Mucosa of descending colon (tissue), 3 donors: ENCODE data around the gene OASL. TPM values are rescaled to one million over a fixed set of nuclear protein-coding genes. Genes with fewer than 3 reads are reported as not detected.

Experiments used
- ATAC-seq: fragments of 200-7000 bp; cut with Tn5 transposase; one replicate; pipeline ENCODE4 v1.9.1; 2020; ENCODE audit warnings: mild to moderate bottlenecking, moderate library complexity
- DNase-seq, 3 donors: peaks; one replicate each; pipeline ENCODE4 v3.0.0-alpha.2; 2020
- H3K36me3 ChIP-seq: fragments of 200-600 bp; one replicate; pipeline ENCODE4 v1.8.0; 2021; ENCODE audit warnings: low read depth, mild to moderate bottlenecking
- H3K4me1 ChIP-seq: fragments of 200-600 bp; one replicate; pipeline ENCODE4 v1.8.0; 2021; ENCODE audit warnings: low read depth, mild to moderate bottlenecking
- H3K4me3 ChIP-seq: fragments of 200-600 bp; one replicate; pipeline ENCODE4 v1.8.0; 2021; ENCODE audit warnings: mild to moderate bottlenecking
- H3K9me3 ChIP-seq: fragments of 200-600 bp; one replicate; pipeline ENCODE4 v1.8.0; 2021; ENCODE audit warnings: mild to moderate bottlenecking
- CTCF ChIP-seq: fragments of 200-600 bp; IDR thresholded peaks from one replicate; pipeline ENCODE4 v1.8.0; 2022; ENCODE audit warnings: antibody characterized with exemption, mild to moderate bottlenecking
- intact Hi-C, 2 donors: fragments of 100-400 bp; cut with DNase I in 1 of 2; cut with micrococcal nuclease in 1 of 2; formaldehyde crosslinking; loops; one replicate each; pipeline versions ENCODE4 v1.11.0 to v1.11.1; 2022; cut with DNase I, micrococcal nuclease
- total RNA-seq, 3 donors: library from RNA; stranded (reverse); fragmentation: NEBNext Ultra II Directional in 2 of 3; extraction: Animal tissue kit (Norgen Biotek cat#: 25700) in 2 of 3; gene quantifications; one replicate each; pipeline versions ENCODE4 v1.2.1 to v1.2.4, GENCODE V29; 2021 to 2023
- donor health status: DM: no; HTN: no; CAD: no; lungs with moderate emphysema.
- donor health status: DM: no; HTN: no; CAD: no.
- donor health status: DM: no; HTN: yes; CAD: no.

The OASL gene
- total RNA-seq, 3 donors from 2014 or later, result 3.7 to 32.4 (median 10.2) TPM

GRCh38 chr12:121033625-121034349, 5.3 kb downstream of the OASL start:
- TF ChIP-seq CTCF, result no peak
- DNase-seq (no peak), ATAC-seq (peak; percentile 83)
- Histone ChIP-seq H3K4me1 (peaks cover 7% of the 10 kb centered on the region), H3K36me3 (no peaks in the 10 kb centered on the region), H3K4me3 (no peak overlapping the region), H3K9me3 (no peaks in the 10 kb centered on the region)
- intact Hi-C loops, result no loop called here

DNA sequence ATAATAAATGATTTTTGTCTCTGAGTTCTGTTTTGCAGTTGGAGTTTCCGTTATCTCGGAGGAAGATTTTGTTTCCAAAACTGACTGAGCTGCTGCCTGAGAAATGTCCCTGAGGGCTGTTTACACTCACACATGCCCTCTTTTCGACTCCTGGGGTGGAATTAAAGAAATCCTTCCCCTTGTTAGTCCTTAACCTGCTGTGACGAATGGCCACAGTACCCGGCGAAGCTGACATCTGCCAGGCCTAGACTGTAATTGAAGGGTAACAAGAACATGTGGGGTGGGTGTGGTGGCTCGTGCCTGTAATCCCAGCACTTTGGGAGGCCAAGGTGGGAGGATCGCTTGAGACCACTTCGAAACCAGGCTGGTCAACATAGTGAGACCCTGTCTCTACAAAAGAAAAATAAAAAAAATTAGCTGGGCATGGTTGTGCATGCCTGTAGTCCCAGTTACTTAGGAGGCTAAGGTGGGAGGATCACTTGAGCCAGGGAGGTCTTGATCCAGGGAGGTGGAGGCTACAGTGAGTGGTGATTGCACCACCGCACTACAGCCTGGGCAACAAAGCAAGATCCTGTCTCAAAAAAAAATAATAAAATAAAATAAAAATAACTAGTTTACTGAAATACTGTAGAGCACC, 8.4 kb downstream of the OASL start:
- intact Hi-C loops, result no loop called here
- no peaks in the 10 kb centered on the region for H3K9me3 ChIP-seq
- DNase-seq (no peak), ATAC-seq (no peak)
- no peak for TF ChIP-seq CTCF
- H3K4me1 ChIP-seq, result peaks cover 8% of the 10 kb centered on the region
- no peak overlapping the region for H3K4me3 ChIP-seq
- no peaks in the 10 kb centered on the region for H3K36me3 ChIP-seq

DNA sequence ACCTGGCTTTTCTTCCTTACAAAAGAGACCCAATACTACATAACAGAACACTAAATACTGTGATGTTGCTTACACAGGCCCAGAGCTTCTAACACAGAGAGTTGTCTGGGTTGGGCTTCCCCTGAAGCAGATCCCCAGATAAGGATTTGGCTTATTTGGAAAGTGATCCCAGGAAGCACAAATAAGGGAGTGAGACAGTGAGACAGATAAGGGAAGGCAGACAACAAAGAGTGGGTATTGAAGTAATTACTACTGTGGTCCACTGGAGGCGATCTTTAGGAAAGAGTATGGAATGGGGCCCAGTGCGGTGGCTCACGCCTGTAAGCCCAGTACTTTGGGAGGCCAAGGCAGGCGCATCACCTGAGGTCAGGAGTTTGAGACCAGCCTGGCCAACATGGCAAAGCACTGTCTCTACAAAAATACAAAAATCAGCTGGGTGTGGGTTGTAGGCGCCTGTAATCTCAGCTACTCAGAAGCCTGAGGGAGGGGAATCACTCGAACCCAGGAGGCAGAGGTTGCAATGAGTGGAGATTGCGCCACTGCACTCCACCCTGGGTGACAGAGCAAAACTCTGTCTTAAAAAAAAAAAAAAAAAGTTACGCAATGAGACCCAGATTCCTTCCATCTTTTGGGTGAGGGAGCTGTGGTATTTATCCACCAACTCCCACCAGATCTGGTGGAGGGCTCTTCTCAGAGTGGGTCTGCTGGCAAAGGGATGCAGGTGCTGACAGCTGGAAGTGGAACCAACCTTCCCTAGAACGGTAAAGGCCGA, 12.6 kb downstream of the OASL start:
- Histone ChIP-seq H3K4me1 (peaks cover 16% of the 10 kb centered on the region), H3K9me3 (no peaks in the 10 kb centered on the region), H3K4me3 (no peak overlapping the region), H3K36me3 (no peaks in the 10 kb centered on the region)
- ATAC-seq (peak; percentile 79), DNase-seq (no peak)
- no peak for TF ChIP-seq CTCF
- intact Hi-C loops, result no loop called here

GRCh38 chr12:121025442-121026226, 13.4 kb downstream of the OASL start:
- ATAC-seq (peak; percentile 98), DNase-seq (peak; percentile 82 to 83 (median 82))
- H3K9me3 ChIP-seq, result no peaks in the 10 kb centered on the region
- no peak overlapping the region for H3K4me3 ChIP-seq
- intact Hi-C loops, result no loop called here
- TF ChIP-seq CTCF, result no peak
- peaks cover 16% of the 10 kb centered on the region for H3K4me1 ChIP-seq
- H3K36me3 ChIP-seq, result no peaks in the 10 kb centered on the region

- no peak for DNase-seq
- TF ChIP-seq CTCF, result no peak
- H3K36me3 ChIP-seq, result no peaks in the 10 kb centered on the region
- H3K9me3 ChIP-seq, result no peaks in the 10 kb centered on the region
- intact Hi-C loops, result no loop called here
- no peak overlapping the region for H3K4me3 ChIP-seq
- peaks cover 16% of the 10 kb centered on the region for H3K4me1 ChIP-seq
- no peak for ATAC-seq
Observed at GRCh38 chr12:121023799-121024198, 15.2 kb downstream of the OASL start.
